Measurements from ENCODE around the gene WDPCP.
"Not testable (repeated sequence)": the region's sequence is repeated elsewhere in the genome, so short reads cannot be mapped to it uniquely, and the experiment has no call there.

The WDPCP gene

DNA sequence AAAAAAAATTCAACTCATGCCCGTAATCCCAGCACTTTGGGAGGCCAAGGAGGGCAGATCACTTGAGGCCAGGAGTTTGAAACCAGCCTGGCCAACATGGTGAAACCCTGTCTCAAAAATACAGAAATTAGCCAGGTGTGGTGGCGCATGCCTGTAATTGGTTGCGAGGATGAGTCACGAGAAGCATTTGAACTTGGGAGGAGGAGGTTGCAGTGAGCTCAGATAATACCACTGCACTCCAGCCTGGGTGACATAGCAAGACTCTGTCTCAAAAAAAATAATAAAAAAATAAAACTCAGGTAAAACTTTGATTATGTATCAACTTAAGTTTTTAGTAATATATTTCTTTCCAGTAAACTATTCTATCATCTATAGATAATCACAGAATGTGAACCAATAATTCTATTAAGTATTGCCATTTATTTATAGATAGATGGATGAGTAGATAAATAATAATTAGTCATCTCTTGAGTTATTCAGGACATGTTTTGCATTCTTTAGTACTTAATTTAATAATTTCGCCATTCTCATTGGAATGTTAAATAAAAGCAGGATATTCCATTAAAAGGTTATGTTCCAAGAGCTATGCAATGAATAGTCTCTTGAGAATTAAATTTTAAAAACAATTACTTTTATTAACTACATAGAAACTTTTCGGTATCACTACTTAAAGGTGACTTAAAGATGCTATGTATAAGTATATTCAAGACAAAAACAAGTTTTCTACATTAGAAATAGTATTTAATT lies 48.7 kb downstream of the WDPCP start:
- no peak for DNase-seq (ENCODE audit: low read depth)

DNA sequence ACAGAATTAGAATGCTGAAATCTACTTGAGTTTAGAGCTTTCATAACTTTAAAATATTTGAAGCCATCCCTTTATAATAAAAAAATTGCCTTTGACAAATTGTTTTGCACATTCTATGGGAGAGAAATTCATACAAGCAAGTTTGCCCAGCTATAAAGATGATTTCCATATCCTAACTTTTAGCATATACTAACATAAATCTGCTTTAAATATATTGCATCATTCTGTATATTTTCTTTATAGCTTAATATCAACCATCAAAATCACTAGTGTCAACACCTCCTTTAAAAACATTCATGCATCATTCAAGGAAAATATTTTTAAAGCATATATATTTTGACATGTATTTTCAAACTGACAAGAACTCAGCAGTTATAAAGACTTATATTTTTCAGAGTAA lies 49.9 kb downstream of the WDPCP start:
- no peak for DNase-seq (ENCODE audit: low read depth)

DNA sequence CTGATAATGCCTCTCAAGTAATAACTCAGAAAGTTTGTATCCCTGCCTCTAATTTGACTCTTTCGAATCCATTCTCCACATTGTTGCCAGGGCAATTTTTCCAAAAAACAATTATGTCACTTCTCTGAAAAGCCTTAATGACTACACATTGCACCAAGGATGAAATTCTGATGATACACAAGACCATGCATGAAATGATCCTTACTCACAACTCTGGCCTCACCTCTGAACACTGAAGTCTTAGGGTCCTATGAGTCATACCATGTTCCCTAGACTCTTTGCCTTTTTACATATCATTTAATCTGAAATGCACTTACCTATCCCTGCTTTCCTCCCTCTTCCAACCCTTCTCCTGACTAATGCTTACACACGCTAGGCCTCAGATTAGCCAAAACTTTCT lies 51.0 kb downstream of the WDPCP start:
- DNase-seq (ENCODE audit: low read depth), result no peak

DNA sequence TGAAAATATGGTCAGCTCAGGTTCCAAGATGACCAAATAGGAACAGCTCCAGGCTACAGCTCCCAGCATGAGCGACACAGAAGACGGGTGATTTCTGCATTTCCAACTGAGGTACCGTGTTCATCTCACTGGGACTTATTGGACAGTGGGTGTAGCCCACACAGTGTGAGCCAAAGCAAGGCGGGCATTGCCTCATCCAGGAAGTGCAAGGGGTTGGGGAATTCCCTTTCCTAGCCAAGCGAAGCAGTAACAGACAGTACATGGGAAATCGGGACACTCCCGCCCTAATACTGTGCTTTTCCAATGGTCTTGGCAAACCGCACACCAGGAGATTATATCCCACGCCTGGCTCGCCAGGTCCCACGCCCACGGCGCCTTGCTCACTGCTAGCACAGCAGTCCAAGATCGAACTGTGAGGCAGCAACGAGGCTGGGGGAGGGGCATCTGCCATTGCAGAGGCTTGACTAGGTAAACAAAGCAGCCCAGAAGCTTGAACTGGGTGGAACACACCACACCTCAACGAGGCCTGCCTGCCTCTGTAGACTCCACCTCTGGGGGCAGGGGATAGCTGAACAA lies 57.5 kb downstream of the WDPCP start:
- DNase-seq (ENCODE audit: low read depth), result no peak

DNA sequence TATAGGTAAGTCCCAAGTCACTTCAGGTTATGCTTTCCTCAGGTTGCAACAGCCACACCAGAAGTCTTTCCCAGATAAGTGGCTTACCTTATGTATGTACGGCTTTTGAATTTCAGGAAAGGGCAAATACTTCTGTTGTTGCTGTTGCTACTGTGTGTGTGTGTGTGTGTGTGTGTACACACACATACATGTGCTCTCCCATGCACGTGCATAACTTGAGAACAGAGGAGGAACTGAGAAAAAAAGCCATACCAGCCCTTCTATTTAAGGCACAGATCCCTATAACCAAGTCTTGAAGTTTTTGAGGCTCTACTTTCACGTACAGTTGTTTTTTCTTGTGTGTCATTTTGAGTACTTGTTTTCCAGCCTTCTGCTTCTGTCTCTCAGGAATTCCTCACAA lies 62.4 kb downstream of the WDPCP start:
- DNase-seq (ENCODE audit: low read depth), result no peak

DNA sequence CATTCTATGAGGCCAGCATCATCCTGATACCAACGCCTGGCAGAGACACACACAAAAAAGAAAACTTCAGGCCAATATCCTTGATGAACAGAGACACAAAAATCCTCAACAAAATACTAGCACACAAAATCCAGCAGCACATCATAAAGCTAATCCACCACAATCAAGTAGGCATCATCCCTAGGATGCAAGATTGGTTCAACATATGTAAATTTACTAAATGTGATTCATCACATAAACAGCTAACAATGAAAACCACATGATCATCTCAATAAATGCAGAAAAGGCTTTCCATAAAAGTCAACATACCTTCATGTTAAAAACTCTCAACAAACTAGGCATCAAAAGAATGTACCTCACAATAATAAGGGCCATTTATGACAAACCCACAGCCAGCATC lies 65.3 kb downstream of the WDPCP start:
- DNase-seq (ENCODE audit: low read depth), result no peak

DNA sequence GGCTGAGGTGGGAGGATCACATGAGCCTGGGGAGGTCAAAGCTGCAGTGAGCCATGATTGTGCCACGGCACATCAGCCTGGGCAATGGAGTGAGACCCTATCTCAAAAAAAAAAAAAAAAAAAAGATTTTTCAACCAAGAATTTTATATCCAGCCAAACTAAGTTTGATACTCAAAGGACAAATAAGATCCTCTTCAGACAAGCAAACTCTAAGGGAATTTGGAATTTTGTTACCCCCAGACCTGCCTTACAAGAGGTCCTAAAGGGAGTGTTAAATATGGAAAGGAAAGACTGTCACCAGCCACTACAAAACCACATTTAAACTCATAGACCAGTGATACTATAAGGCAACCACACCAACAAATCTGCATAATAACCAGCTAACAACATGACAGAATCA lies 67.5 kb downstream of the WDPCP start:
- no peak for DNase-seq (ENCODE audit: low read depth)

DNA sequence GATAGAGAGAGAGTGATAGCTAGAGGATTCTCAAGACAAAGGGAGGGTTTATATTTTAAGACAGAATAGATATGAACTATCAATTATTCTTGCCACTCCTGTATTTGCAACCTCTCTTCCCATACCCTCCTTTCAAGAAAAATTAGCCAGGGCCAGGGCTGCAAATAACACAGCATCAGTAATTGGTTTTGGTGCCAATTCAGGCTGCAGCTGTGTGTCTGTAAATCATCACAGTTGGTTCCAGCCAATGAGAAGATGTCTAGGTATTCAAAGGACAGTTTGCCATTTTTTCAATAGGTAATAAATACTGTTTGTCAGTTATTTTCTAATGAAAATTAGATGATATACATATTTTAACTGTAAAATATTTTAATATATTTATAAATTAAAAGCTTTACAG lies 73.5 kb downstream of the WDPCP start:
- no peak for DNase-seq (ENCODE audit: low read depth)

DNA sequence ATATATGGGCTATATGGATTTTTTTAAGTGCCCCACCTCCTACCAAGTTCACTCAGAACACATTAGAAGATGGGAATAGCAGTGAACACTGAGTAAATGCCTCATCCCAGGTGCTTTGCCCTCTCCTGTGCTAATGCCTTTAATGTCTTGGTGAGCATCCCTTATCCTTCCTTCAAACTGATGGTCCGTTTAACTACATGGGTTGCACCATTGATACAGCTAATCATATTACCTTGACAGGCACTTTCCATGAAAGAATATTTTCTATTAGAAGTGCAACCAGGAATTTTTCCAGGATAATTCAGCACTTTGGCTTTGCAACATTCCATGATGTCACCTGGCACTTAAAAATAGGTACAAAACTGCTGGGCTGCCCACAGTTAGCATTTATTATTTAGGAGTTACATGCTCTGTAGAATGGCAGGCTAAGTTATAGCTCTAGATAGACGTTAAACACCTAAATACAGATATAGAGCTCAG lies 74.0 kb downstream of the WDPCP start:
- no peak for DNase-seq (ENCODE audit: low read depth)

DNA sequence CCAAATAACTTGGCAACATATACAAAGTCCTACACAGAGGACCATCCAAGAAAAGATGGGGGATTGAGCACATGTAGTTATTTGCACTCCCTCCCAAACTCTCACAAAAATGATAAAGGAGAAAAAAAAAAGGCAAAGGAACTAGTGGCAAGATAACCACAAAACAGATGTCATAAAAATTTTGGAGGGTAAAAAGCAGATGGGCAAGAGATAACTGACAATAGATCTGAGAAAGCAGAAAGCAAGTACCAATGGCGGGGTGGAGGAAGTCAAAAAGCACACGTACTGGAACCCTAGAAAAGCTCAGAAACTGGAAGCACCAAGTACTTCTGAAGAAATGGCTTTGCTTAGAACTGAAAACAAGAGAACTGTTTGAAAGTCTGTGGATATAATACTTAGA lies 82.0 kb downstream of the WDPCP start:
- DNase-seq (ENCODE audit: low read depth), result no peak

DNA sequence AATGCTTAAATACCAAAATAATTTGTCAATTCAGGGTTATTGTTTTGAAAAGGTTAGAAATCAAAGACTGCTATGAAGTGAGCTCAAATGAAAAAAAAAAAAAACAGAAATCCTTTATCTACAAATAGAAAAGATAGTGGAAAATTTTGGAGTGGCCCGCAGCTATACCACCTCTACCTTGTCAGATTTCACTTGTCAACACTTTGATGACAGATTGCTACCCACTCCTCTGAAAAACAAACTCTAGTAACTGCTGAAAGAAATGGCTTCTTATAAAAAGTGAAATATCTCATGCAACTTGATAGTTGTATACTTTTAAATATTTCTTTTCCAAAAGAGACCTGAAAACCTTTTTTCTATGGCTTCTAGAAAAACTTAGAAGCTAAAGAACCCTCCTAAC lies 84.5 kb downstream of the WDPCP start:
- DNase-seq (ENCODE audit: low read depth), result no peak

DNA sequence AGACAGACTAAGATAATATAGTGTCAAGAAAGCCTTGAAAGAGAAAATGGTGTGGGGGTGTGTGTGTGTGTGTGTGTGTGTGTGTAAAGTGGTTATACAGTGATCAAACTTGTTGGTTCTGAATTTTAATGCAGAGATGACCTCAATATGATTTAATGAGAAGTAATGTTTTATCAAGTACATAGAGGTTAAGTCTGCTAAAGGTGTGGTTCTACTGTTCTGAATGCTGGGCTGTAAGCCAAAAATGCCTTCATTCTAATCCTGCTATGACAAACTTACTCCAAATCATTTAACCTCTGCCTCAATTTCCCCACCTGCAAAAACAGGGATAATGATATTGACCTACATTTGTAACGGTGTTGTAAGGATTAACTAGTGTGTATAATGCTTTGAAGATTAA lies 87.9 kb downstream of the WDPCP start:
- DNase-seq (ENCODE audit: low read depth), result no peak

DNA sequence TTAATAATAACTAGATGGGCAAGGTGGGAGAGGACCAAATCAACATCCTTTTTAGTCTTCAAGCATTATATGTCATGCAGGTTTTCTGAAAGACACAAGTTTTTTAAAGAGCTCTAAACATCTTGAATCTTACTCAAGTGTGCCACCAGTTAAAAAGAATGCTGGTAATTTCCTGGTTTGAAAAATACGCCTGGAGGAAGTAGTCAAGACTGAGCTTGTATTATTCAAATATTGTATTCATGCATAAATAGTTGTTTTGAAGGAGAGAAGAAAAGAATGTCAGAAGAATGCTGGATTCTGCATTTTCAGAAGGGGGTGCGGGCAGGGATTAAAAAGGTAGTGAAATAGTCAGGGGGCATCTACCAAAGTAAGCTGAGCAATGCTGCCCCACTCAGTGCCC lies 90.7 kb downstream of the WDPCP start:
- DNase-seq (ENCODE audit: low read depth), result no peak

DNA sequence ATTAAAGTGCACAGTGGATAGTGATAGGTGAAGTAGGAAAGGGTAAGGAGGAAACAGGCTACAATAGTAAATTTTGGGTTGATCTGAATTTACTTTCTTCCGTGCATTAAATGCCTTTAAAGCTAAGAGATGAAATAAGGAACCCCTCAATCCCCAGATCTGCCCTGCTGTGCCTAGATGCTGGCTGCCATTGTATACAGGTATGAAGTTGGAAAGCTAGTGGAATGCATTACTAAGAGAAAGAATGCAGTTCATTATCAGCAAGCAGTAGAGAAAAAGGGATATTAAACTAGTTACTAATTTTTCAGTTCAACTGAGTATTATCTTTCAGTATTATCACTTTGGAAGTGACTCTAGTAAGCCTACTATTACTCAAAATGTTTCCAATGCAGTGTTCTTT lies 93.3 kb downstream of the WDPCP start:
- no peak for DNase-seq (ENCODE audit: low read depth)

DNA sequence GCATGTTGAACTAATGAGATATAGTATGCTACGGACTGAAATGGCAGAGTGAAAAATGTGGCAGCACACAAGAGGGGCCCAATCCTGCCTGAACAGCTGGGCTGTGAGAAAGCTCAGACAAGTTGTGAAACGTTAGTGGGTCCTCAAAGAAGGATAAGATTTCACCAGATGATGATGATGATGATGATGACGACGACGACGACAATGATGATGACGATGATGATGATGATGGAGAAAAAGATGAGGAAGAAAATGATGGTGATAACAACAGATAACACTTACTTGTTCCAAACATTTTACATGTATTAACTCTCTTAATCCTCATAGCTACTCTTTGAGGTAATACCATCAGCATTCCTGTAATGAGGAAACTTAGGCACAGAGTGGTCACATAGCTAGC lies 94.2 kb downstream of the WDPCP start:
- no peak for DNase-seq (ENCODE audit: low read depth)

DNA sequence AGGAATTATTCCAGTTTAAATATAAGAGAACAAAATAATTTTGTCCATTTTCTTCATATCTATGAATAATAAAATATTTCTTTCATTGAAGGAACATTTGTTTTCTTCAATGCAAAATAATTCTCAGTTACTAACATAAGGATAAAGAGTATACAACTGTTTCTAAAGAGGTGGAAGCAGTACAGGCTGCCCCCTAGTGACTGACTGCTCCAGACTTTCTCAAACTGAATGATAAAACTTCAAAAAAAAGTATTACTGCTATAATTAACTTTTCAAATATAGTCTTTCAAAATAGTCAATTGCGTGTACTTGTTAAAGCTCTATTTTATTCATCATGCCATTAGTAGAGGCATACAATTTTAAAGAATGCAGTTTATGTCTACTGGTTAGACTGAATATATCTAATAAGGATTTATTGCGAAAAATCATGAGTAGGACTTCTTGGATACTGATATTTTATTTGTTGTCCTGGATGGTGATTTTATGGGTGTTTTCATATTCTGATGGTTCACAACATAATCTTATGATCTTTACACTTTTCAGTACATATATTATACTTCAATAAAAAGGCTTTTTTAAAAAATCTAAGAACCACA lies 100.1 kb downstream of the WDPCP start:
- no peak for DNase-seq (ENCODE audit: low read depth)

DNA sequence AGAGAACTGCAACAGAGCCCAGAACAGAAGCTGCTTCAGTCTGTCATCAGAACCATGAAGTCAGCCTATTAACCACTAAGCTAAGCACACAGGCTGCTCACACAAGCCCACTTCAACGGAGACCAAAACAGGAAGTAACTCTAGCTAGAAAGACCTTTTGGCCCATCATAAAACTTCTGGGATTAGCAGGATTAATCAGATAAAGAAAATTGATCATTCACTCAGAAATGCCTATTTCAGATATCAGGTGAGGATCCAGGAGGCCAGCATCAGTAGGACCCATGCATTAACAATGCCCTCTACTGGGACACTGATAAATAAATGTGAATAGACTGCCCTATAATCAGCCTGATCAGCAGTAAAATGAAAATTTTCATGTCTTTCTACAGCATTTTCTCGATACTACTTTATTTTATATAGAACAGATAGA lies 101.4 kb downstream of the WDPCP start:
- no peak for DNase-seq (ENCODE audit: low read depth)

DNA sequence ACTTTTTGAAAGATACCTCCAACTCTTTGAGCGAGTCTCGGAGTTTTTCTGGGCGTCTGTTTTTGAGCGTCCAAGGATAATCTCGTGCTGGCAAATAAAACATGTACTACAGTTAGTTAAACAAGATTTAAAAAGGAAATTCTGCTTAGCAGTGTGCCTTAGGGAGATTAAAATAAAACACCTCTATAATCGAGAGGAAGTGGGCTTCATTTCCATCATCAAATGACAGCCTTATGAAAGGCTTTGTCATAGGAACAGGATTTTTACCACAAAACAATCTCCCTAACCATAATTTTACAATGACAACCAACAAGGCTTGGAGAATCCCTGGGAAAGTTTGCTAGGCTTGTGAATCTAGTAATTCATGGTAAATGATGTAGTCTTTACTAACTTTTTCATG lies 103.4 kb downstream of the WDPCP start:
- no peak for DNase-seq (ENCODE audit: low read depth)

DNA sequence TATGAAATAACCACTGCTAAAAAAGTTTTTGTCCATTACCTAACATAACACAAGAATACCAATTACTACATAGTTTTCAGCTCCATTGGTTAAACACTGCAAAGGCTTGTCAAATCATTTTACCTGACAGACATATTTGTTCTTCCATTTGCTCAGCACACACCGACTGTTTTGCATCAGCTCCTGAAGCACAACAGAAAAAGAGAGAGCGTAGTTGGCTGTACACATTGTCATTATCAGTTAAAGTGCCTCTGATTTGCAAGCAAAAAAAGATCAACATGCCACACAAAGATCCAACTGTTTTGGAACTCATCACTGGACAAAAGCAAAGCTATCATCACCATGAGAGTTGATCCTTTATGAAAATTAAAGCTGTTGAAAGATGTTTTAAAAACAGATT lies 103.8 kb downstream of the WDPCP start:
- no peak for DNase-seq (ENCODE audit: low read depth)

DNA sequence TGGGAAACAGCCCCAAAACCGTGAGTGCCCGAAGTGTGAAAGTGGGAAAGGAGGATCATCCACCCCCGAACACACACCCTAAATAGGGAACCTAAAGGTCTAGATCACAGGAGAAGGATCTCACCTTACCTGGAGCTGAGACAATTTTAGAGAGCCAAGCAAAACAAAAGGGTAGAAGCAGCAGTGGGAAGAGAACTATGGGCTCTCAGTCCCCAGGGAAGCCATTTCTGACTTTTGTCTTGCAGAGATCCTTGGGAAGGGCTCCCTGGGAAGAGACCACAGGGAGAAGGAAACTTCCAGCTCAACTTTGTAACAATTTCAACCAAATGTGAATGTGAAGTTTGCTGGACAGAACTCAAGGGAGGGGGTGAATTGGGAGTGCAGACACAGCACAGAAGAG lies 110.6 kb downstream of the WDPCP start:
- DNase-seq (ENCODE audit: low read depth), result no peak

DNA sequence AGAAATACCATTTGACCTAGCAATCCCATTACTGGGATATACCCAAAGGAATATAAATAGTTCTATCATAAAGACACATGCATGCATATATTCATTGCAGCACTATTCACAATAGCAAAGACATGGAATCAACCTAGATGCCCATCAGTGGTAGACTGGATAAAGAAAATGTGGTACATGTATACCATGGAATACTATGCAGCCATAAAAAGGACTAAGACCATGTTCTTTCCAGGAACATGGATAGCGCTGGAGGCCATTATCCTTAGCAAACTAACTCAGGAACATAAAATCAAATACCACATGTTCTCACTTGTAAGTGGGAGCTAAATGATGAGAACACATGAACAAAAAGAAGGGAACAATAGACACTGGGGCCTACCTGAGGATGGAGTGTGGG lies 119.0 kb downstream of the WDPCP start:
- DNase-seq (ENCODE audit: low read depth), result not testable (repeated sequence)

DNA sequence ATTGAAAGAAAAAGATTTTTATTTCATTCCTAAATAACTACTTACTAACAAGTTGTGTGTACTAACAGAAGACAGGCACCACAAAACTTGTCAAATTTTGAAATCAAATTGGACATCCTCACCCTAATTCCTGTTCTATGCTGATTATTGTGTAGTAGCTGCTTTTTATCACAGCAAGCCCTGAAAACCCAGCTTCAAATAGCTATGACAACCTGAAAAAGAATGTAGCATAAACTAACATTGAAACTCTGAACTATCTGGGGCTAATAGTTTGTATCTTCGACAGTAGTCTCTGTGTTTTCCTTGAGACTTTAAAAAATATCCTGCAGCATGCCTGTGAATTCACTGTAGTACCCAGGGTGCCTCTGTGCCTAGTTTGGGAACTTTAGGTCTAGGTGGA lies 122.6 kb downstream of the WDPCP start:
- DNase-seq (ENCODE audit: low read depth), result no peak

DNA sequence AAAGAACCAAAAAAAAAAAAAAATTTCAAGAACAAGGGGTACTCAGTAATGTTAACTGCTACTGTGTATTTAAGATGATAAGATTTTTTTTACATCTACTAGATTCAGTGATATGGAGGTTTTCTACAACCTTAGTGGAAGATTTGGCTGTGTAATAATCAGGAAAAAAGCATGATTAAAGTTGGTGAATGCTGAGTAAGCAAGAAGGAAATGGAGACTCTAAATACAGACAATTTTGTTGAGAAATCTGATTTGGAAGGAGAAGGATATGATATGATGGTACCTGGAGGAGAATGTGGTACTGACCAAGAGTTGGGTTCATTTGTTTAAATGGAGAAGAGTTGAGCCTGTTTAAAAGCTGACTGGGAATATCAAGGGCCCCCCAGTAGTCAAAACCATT lies 125.1 kb downstream of the WDPCP start:
- no peak for DNase-seq (ENCODE audit: low read depth)

DNA sequence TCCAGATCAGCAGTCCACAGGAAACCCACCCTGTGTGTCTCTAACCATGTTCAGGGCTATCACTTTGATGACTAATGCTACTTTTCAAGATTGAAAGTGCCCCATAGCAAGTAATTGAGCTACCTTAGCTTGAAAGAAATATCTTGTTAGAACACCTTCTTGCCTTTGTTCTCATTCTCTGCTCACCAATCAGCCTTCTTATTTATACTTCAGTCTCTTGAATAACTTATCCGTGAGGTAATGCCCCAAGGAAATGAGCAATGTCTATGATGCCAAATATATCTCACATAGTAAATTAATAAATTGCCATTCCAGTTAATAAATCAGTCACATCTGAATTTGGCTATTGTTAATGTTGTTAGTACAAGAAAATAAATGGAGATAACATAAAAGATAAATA lies 141.6 kb downstream of the WDPCP start:
- DNase-seq (ENCODE audit: low read depth), result no peak

Data from activated T-cell treated with anti-CD3 and anti-CD28 coated beads for 1 hour (primary cell).